Activated gamma-delta T cell (primary cell): ENCODE results near the gene HDAC11.
"Not testable (repeated sequence)": the region's sequence is repeated elsewhere in the genome, so short reads cannot be mapped to it uniquely, and the experiment has no call there.

Source experiments
- DNase-seq: peaks from one replicate; lab custom pipeline; 2025; lab: John Stamatoyannopoulos, UW
- total RNA-seq, 2 donors: gene quantifications; one replicate each; lab custom pipeline; 2026; lab: John Stamatoyannopoulos, UW

The HDAC11 gene, protein sequence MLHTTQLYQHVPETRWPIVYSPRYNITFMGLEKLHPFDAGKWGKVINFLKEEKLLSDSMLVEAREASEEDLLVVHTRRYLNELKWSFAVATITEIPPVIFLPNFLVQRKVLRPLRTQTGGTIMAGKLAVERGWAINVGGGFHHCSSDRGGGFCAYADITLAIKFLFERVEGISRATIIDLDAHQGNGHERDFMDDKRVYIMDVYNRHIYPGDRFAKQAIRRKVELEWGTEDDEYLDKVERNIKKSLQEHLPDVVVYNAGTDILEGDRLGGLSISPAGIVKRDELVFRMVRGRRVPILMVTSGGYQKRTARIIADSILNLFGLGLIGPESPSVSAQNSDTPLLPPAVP
- 9.3 to 10.4 reads per million in 2 donors for total RNA-seq

- DNase-seq: peak; percentile 92
Observed at GRCh38 chr3:13479582-13480339, at the start of gene HDAC11. HDAC11 (plus strand) TSS chr3:13480306; CDS start chr3:13480348, 42 bp downstream.

DNA sequence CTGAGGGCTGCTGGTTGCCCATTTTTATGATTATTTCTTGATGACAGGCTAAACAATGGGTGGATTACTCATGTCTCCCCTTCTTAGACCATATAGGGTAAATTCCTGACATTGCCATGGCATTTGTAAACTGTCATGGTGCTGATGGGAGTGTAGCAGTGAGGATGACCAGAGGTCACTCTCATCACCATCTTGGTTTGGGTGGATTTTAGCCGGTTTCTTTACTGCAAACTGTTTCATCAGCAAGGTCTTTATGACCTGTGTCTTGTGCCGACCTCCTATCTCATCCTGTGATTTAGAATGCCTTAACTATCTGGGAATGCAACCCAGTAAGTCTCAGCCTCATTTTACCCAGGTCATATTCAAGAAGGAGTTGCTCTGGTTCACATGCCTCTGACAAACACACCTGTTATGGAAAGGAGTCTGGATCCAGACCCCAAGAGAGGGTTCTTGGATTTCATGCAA lies 49.7 kb upstream of the HDAC11 start:
- DNase-seq: not testable (repeated sequence)

GRCh38 chr3:13432093-13432492 lies 48.0 kb upstream of the HDAC11 start:
- no peak for DNase-seq

DNA sequence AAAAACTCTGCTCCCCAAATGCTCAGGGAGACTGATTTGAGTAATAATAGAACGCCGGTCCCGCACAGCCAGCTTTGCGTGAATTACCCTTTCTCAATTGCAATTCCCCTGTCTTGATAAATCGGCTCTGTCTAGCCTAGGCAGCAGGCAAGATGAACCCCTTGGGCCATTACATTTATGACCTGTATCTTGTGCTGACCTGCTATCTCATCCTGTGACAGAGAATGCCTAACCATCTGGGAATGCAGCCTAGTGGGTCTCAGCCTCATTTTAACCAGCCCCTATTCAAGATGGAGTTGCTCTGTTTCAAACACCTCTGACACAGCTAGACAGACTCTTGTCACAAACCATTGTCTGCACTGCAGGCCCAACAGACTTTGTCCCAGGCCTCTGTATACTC lies 46.2 kb upstream of the HDAC11 start:
- DNase-seq: no peak

- DNase-seq: not testable (repeated sequence)
Observed at GRCh38 chr3:13436213-13436612, 43.9 kb upstream of the HDAC11 start.

GRCh38 chr3:13440204-13440817 lies 39.8 kb upstream of the HDAC11 start:
- no peak for DNase-seq

- DNase-seq: not testable (repeated sequence)
Observed at GRCh38 chr3:13442882-13443281, 37.2 kb upstream of the HDAC11 start.

DNA sequence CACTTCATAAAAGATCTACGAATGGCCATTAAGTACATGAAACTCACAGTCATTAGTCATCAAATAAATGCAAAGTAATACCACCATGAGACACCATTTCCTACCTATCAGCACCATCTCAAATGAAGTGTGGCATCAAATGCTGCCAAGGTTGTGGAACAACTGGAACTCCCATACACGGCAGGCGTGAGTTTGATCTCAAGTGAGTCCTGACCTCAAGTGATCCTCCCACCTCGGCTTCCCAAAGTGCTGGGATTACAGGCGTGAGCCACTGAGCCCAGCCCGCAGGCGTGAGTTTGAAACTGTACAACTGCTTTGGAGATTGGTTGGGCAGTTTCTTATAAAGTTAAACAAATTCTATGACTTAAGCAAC lies 28.8 kb upstream of the HDAC11 start:
- no peak for DNase-seq

GRCh38 chr3:13452490-13453335 lies 27.4 kb upstream of the HDAC11 start:
- no peak for DNase-seq

DNA sequence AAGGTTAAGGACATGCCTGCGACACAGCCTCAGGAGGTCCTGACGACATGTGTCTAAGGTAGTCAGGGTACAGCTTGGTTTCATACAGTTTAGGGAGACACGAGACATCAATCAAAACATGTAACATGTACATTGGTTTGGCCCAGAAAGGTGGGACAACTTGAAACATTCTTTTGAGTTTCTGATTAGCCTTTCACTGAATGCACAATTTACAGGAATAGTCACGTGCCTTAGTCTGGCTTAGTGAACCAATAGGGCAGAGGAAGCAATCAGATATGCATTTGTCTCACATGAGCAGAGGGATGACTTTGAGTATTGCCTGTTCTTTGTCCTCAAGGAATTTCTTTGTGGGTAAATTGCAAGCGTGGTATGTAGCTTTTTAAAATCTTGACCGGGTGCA lies 24.5 kb upstream of the HDAC11 start:
- no peak for DNase-seq

DNA sequence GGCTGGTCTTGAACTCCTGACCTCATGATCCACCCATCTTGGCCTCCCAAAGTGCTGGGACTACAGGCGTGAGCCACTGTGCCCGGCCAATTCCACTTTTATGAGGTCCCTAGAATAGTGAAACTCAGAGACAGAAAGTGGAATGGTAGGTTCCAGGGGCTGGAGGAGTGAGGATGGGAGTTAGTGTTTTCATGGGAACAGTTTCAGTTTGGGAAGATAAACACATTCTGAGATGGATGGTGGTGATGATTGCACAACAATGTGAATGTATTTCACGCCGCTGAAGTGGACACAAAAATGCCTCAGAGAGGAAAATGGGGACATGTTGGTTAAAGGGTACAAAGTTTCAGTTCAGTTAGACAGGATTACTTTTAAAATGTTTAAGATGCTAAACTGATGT lies 22.5 kb upstream of the HDAC11 start:
- DNase-seq: no peak

- no peak for DNase-seq
Observed at GRCh38 chr3:13459605-13460340, 20.3 kb upstream of the HDAC11 start.

DNA sequence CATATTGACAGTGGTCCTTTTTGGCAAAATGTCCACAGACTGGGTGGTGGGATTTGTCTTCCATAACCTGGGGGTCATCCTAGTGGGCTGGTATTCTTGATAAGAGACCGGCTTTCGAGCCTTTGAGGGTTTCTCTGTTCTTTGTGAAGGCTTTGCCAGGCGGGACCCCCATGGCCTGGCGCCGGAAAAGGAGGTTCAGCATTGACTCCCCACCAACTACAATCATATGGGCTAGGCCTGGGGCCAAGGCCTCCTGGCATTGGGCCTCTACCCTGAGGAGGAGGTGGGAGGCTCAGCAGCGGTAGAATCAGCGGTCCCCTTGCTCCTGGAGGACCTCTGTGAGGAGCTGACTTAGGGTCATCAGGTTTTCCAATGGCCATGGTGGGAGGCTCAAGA lies 19.8 kb upstream of the HDAC11 start:
- no peak for DNase-seq

DNA sequence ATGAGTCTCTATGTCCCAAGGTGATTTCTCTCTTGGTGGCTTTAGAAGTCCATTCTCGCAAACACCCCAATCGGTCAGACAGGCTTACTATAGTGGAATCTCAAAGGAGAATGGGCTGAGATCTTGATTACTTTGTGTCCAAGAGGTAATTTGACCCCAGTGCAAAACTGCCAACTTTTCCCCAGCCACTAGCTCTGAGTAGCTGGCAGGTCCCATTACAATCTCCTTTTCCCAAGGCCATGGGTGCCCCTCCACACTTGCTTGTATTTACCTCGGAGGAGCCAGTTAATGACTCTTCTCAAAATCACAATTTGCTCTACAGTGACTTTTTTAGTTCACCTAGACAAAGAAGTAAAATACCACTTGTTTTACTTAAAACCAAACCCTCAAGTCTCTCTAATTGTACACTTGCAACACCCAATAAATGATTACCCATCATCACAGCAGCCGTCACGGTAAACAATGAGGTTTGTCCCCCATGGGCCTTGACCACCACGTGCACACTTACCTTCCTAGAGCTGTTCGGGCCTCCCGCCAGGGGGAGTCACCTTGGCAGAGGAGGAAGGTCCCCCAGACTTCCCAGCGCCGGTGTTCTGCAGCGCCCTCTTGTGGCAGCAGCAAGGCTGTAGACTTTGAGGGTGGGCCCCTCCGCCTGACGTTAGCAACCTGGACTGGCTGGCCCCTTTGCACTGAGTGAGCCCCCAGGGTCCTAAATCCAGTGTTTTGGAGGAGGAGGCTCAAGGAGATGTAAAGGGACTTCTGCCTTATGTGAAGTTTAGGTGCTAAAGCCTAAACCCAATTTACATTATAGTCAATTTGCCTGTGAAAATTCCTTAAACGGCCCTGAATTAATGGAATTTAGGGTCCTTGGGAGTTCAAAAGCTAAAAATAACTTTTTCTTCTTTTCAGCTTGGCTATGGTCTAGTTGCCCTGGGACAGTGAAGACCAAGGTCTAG lies 18.7 kb upstream of the HDAC11 start:
- DNase-seq: peak; percentile 32

DNA sequence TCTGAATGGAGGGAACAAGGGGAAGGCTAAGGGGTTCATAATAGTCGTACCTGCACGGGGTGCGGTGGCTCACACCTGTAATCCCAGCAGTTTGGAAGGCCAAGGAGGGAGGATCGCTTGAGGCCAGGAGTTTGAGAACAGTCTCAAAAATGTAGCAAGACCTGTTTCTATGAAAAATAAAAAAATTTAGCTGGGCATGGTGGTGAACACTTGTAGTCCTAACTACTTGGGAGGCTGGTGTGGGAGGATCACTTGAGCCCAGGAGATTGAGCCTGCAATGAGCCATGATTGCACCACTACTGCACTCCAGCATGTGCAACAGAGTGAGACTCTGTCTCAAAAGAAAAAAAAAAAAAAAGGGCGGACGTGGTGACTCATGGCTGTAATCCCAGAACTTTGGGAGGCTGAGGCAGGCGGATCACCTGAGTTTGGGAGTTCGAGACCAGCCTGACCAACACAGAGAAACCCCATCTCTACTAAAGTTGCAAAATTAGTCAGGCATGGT lies 17.9 kb upstream of the HDAC11 start:
- no peak for DNase-seq

GRCh38 chr3:13462822-13463221 lies 17.3 kb upstream of the HDAC11 start:
- DNase-seq: no peak

DNA sequence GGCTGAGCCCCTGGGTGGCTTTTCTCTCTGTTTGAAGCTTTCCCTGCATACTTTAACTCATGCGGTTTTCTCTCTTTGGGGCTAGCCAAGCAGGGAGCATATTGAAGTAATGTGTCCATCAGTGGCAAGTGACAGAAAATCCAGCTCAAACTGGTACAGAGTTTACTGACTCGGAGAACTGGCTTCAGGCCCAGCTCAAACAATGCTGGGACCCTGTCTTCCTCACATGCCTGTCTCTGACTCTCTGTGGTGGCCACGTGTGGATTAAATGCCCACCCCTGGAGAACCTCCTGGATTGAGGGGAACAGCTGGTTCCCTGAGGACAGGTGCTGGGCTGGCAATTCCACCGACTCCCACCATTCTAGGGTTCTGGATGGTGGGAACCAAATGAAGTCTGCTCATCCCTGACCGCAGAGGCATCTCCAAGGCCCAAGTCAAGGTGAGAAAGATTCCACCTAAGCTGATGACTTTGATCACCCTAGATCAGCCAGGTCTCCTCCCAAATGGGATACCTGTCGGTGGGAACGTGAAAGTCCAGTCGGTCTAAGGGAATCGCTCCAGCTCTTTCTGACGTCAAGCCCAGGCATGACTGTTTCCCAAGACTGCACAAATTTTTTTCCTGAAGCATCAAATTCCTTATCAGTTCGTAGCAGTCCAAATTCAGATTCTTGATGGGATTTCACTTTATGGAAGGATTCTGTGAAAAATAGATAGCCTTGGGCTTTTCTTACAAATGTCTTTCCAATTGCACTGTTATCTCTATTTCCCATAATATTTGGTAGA lies 16.3 kb upstream of the HDAC11 start:
- no peak for DNase-seq

GRCh38 chr3:13465236-13465873 lies 14.8 kb upstream of the HDAC11 start:
- DNase-seq: no peak
